Measurements from ENCODE around the gene RASGRP2. TPM values are rescaled to one million over a fixed set of nuclear protein-coding genes. Genes with fewer than 3 reads are reported as not detected.

Gene RASGRP2
- total and polyA plus RNA-seq, 10 donors: 148 to 283 (median 213) TPM

DNA sequence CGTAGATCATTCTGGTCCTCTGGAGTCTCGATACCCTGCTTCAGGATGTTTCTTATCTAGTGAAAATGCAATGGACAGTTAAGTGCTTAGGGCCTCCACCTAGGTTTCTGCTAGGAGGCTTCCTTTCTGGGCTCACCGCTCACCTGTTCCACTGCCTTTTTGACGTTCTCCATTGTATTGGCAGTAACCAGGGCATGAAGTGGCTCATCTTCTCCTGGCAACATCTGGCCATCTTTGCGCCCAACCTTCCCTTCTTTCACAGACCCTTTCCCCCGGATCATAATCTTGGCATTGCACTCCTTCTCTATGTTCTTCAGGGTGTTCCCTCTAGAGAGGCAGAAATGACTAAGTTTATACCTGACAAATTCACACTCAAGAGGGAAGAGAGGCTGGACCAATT is 25.3 kb upstream of the RASGRP2 start:
- peak; percentile 28 for DNase-seq
- intact Hi-C loops (cut with DNase I; ENCODE audit: low total_unique reads): no loop called here
- Histone ChIP-seq H3K4me3 (no peak overlapping the region), H3K27me3 (replicated peaks in 1 of 7) (no peaks in the 10 kb centered on the region), H3K4me1 (peaks cover 61 to 100% (median 90%) of the 10 kb centered on the region in 6 donors), H3K9me3 (no peaks in the 10 kb centered on the region), H3K36me3 (peaks cover 11 to 100% (median 98%) of the 10 kb centered on the region in 6 donors), H3K27ac (peak overlapping the region in 3 of 8 donors; percentile 82 to 91 (median 82))
- WGBS, 5 donors: 91 to 97% (median 93%) methylated on average over 6 of the region's 6 CpGs
- TF ChIP-seq, protein P1, sequence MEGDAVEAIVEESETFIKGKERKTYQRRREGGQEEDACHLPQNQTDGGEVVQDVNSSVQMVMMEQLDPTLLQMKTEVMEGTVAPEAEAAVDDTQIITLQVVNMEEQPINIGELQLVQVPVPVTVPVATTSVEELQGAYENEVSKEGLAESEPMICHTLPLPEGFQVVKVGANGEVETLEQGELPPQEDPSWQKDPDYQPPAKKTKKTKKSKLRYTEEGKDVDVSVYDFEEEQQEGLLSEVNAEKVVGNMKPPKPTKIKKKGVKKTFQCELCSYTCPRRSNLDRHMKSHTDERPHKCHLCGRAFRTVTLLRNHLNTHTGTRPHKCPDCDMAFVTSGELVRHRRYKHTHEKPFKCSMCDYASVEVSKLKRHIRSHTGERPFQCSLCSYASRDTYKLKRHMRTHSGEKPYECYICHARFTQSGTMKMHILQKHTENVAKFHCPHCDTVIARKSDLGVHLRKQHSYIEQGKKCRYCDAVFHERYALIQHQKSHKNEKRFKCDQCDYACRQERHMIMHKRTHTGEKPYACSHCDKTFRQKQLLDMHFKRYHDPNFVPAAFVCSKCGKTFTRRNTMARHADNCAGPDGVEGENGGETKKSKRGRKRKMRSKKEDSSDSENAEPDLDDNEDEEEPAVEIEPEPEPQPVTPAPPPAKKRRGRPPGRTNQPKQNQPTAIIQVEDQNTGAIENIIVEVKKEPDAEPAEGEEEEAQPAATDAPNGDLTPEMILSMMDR (IDR thresholded peaks at IDR 0.05 in 8 of 11, conservative IDR thresholded peaks at IDR 0.05 in 3 of 11): no peak
- peak in 1 of 3 donors; percentile 32 for TF ChIP-seq POLR2AphosphoS5 (IDR thresholded peaks at IDR 0.05)

DNA sequence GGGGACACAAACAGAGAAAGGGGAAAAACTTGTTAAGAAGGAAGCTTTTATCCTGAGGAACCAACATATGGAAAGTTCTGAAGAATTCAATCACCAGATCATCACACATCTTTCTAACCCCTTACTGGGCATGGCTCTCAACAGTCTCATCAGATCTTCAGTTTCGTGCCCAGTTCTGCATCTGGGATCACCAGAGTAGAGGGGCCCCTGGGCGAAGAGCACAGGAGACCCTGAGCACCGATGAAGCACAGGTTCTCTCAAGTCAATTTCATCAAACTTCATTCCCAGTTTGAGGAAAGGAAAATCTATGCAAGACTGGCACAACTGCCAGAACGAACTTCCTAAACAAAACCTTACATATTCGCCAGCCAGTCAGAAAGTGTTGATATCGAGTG is 24.4 kb upstream of the RASGRP2 start:
- H3K27me3 ChIP-seq (replicated peaks in 1 of 7): no peaks in the 10 kb centered on the region
- TF ChIP-seq POLR2AphosphoS5 (IDR thresholded peaks at IDR 0.05): no peak
- TF ChIP-seq POLR2A (IDR thresholded peaks at IDR 0.05): no peak
- TF ChIP-seq, protein P1 (IDR thresholded peaks at IDR 0.05 in 8 of 11, conservative IDR thresholded peaks at IDR 0.05 in 3 of 11): no peak
- peaks cover 9 to 100% (median 97%) of the 10 kb centered on the region in 6 donors for H3K36me3 ChIP-seq
- no peak for DNase-seq
- H3K4me3 ChIP-seq: peak overlapping the region in 1 of 8 donors; percentile 20
- peak overlapping the region in 5 of 8 donors; percentile 36 to 91 (median 82) for H3K27ac ChIP-seq
- intact Hi-C loops (cut with DNase I; ENCODE audit: low total_unique reads): no loop called here
- WGBS, 5 donors: 82 to 93% (median 89%) methylated on average over 6 of the region's 6 CpGs
- peaks cover 61 to 100% (median 90%) of the 10 kb centered on the region in 6 donors for H3K4me1 ChIP-seq
- H3K9me3 ChIP-seq: no peaks in the 10 kb centered on the region

DNA sequence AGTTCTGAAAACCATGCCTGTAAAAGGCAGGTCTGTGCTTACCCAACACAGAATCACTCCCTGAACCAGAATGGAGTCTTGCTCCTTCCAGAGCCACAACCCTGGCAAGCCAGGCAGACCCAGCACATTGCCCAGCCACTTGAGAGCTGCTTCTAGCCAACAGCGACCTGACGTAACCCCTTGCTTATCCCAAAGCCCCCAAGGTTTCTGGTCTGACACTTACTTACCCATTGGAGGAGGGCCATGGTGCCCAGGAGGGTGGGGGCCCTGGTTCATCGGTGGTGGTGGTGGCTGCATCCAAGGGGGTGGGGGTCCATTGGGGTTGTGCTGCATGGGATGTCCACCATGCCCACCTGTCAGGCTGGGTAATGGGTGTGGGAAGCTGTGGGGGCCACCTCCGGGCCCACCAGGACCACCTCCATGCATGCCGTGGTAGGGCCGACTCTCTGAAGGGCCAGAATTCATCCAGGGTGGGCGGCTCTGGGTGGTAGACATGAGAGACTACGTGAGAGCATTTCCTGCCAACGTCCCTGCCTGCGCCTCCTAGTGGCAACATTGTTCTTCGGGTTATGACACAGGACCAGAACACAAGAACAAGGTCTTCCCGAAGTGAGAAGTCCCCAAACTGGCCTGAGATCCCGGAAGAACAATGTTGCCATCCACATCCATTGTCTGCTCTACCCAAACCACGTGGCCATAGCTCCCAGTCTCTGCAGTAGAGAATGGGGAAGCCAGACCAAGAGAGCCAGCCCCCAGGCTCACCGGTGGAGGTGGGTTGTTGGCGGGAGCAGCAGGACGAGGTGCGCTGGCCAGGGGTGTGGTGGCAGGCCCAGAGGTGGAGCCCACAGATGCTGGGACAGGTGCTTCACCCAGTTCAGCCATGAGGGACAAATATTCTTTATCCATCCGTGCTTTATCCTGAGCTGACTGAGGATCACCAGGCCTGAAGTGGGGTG is 23.7 kb upstream of the RASGRP2 start:
- Histone ChIP-seq H3K27me3 (replicated peaks in 1 of 7) (no peaks in the 10 kb centered on the region), H3K27ac (peak overlapping the region; percentile 36 to 91 (median 65)), H3K36me3 (peaks cover 4 to 100% (median 93%) of the 10 kb centered on the region in 6 donors), H3K9me3 (no peaks in the 10 kb centered on the region), H3K4me3 (peak overlapping the region in 1 of 8 donors; percentile 20), H3K4me1 (peaks cover 61 to 100% (median 90%) of the 10 kb centered on the region in 6 donors)
- peak; percentile 91 for DNase-seq
- TF ChIP-seq POLR2A (IDR thresholded peaks at IDR 0.05): no peak
- TF ChIP-seq POLR2AphosphoS5 (IDR thresholded peaks at IDR 0.05): peak; percentile 60 to 72 (median 71)
- TF ChIP-seq, protein P1 (IDR thresholded peaks at IDR 0.05 in 8 of 11, conservative IDR thresholded peaks at IDR 0.05 in 3 of 11): peak; percentile 54 to 84 (median 81)
- WGBS, 5 donors: 47 to 76% (median 52%) methylated on average over 9 to 19 of the region's 19 CpGs
- intact Hi-C loops (cut with DNase I; ENCODE audit: low total_unique reads): no loop called here

DNA sequence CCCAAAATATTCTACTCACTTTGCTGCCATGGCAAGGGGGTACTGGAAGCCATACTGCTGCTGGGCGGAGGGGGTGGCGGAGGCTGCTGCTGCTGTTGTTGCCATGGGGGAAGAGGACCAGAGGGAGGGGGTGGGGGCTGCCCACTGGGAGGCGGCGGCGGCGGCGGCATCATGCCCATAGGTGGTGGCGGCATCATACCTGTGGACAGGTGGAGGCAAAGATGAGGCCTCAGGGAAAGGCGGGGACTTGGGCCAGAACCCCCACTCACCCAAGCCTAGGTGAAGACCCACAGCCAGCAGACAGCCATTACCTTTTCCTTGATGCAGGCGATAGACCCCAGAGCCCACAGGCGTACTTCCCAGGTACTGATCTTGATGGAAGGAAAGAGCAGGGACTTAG is 22.9 kb upstream of the RASGRP2 start:
- H3K4me3 ChIP-seq: no peak overlapping the region
- H3K4me1 ChIP-seq: peaks cover 61 to 100% (median 90%) of the 10 kb centered on the region in 6 donors
- no peaks in the 10 kb centered on the region for H3K27me3 ChIP-seq (replicated peaks in 1 of 7)
- TF ChIP-seq, protein P1 (IDR thresholded peaks at IDR 0.05 in 8 of 11, conservative IDR thresholded peaks at IDR 0.05 in 3 of 11): no peak
- TF ChIP-seq POLR2AphosphoS5 (IDR thresholded peaks at IDR 0.05) (no peak), POLR2A (IDR thresholded peaks at IDR 0.05) (no peak)
- no peaks in the 10 kb centered on the region for H3K9me3 ChIP-seq
- intact Hi-C loops (cut with DNase I; ENCODE audit: low total_unique reads): no loop called here
- 94 to 99% (median 97%) methylated on average over 11 of the region's 11 CpGs for WGBS, 5 donors
- H3K27ac ChIP-seq: peak overlapping the region; percentile 36 to 91 (median 65)
- peak; percentile 75 for DNase-seq
- H3K36me3 ChIP-seq: peaks cover 4 to 100% (median 89%) of the 10 kb centered on the region in 6 donors

Measured in spleen (tissue), 11 donors.